ENCODE measurements around the gene AP1S3. TPM values are rescaled to one million over a fixed set of nuclear protein-coding genes. Genes with fewer than 3 reads are reported as not detected.
"Not testable (repeated sequence)": the region's sequence is repeated elsewhere in the genome, so short reads cannot be mapped to it uniquely, and the experiment has no call there.

Gene AP1S3
- total RNA-seq, 4 donors from 2014 or later, result 0.23 to 4.6 (median 0.54) TPM; not detected in 1

DNA sequence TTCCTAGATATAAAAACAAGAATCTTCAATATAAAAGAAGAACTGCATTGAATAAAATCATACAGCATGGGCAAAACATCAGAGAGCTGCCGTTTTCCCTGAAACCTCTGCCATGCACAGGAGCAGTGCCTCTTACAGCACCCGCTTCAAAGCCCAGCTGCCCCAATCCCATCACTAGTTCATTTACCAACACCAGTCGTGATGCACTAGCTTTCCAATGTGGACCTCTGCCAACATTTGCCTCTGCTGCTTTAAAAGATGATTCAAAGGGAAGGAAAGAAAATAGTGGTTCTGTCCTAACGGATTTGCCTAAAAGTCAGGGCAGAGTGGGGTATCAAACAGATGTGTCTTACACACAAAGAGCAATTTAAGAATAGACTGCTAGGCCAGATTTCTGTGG lies 43.4 kb upstream of the AP1S3 start:
- Histone ChIP-seq H3K27me3 (no peaks in the 10 kb centered on the region), H3K27ac (no peak overlapping the region), H3K4me1 (no peaks in the 10 kb centered on the region), H3K36me3 (peaks cover 5 to 99% of the 10 kb centered on the region in 2 donors), H3K4me3 (no peak overlapping the region), H3K9me3 (no peaks in the 10 kb centered on the region)
- WGBS, 2 donors (ENCODE audit: low coverage in 1 of 2), result 60 to 67% methylated on average over 3 to 4 of the region's 4 CpGs
- no peak for TF ChIP-seq POLR2A (IDR thresholded peaks at IDR 0.05)
- TF ChIP-seq EP300 (IDR thresholded peaks at IDR 0.05), result no peak
- TF ChIP-seq POLR2AphosphoS5 (IDR thresholded peaks at IDR 0.05), result no peak
- TF ChIP-seq, protein P1, sequence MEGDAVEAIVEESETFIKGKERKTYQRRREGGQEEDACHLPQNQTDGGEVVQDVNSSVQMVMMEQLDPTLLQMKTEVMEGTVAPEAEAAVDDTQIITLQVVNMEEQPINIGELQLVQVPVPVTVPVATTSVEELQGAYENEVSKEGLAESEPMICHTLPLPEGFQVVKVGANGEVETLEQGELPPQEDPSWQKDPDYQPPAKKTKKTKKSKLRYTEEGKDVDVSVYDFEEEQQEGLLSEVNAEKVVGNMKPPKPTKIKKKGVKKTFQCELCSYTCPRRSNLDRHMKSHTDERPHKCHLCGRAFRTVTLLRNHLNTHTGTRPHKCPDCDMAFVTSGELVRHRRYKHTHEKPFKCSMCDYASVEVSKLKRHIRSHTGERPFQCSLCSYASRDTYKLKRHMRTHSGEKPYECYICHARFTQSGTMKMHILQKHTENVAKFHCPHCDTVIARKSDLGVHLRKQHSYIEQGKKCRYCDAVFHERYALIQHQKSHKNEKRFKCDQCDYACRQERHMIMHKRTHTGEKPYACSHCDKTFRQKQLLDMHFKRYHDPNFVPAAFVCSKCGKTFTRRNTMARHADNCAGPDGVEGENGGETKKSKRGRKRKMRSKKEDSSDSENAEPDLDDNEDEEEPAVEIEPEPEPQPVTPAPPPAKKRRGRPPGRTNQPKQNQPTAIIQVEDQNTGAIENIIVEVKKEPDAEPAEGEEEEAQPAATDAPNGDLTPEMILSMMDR (IDR thresholded peaks at IDR 0.05), result no peak
- no peak for ATAC-seq

DNA sequence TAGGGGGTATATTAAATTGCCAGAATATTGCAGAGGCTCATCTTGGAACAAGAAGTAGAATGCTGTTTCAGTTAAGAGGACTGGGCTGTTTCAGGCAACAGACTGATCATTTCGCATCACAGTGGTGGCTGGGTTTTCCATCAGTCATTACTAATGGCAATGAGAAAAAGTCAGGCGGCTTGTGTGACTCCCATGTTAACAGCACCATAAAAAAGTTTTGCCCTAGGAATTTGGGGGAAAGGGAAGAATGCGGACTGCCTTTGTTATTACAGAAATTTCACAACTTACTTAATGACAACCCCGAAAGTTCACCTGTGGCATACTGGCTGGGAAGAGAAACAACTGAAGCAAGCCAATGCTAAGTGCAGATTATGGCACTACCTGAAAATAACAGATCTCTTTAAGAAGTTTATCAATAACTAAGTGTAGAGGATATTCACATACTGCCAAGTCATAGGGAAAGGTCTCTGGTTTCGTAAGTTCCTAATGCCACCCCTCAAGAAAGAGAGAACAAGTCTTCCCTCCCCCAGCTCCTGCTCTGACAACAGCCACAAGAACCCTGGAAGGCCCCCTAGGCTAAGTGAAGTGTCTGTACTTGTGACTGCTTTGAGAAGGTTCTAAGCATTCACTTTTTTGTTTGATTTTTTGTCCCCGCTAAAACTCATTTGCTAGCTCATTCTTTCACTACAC lies 40.5 kb upstream of the AP1S3 start:
- H3K4me3 ChIP-seq, result no peak overlapping the region
- H3K36me3 ChIP-seq, result peaks cover 5 to 97% of the 10 kb centered on the region in 2 donors
- no peaks in the 10 kb centered on the region for H3K27me3 ChIP-seq
- H3K4me1 ChIP-seq, result no peaks in the 10 kb centered on the region
- no peak for ATAC-seq
- no peak overlapping the region for H3K27ac ChIP-seq
- 84 to 94% methylated on average over 5 to 6 of the region's 6 CpGs for WGBS, 2 donors (ENCODE audit: low coverage in 1 of 2)
- H3K9me3 ChIP-seq, result no peaks in the 10 kb centered on the region
- TF ChIP-seq POLR2A (IDR thresholded peaks at IDR 0.05) (no peak), POLR2AphosphoS5 (IDR thresholded peaks at IDR 0.05) (no peak), EP300 (IDR thresholded peaks at IDR 0.05) (no peak)
- TF ChIP-seq, protein P1 (IDR thresholded peaks at IDR 0.05), result no peak

GRCh38 chr2:223873672-223874071 lies 36.3 kb upstream of the AP1S3 start:
- peaks cover 5 to 91% of the 10 kb centered on the region in 2 donors for H3K36me3 ChIP-seq
- H3K4me3 ChIP-seq, result no peak overlapping the region
- H3K9me3 ChIP-seq, result no peaks in the 10 kb centered on the region
- H3K27me3 ChIP-seq, result no peaks in the 10 kb centered on the region
- TF ChIP-seq, protein P1 (IDR thresholded peaks at IDR 0.05), result no peak
- TF ChIP-seq POLR2A (IDR thresholded peaks at IDR 0.05) (no peak), EP300 (IDR thresholded peaks at IDR 0.05) (no peak), POLR2AphosphoS5 (IDR thresholded peaks at IDR 0.05) (no peak)
- ATAC-seq, result no peak
- no peaks in the 10 kb centered on the region for H3K4me1 ChIP-seq
- no peak overlapping the region for H3K27ac ChIP-seq
- 97 to 100% methylated on average over 2 to 3 of the region's 3 CpGs for WGBS, 2 donors (ENCODE audit: low coverage in 1 of 2)

- H3K9me3 ChIP-seq, H3K4me3 ChIP-seq, H3K27ac ChIP-seq, H3K4me1 ChIP-seq, H3K27me3 ChIP-seq, ATAC-seq: not testable (repeated sequence)
- WGBS, 2 donors (ENCODE audit: low coverage in 1 of 2), result 67 to 82% methylated on average over 1 to 2 of the region's 2 CpGs
- peaks cover 0 to 85% of the 10 kb centered on the region in 2 donors for H3K36me3 ChIP-seq
Observed at GRCh38 chr2:223872772-223873171, 35.4 kb upstream of the AP1S3 start.

DNA sequence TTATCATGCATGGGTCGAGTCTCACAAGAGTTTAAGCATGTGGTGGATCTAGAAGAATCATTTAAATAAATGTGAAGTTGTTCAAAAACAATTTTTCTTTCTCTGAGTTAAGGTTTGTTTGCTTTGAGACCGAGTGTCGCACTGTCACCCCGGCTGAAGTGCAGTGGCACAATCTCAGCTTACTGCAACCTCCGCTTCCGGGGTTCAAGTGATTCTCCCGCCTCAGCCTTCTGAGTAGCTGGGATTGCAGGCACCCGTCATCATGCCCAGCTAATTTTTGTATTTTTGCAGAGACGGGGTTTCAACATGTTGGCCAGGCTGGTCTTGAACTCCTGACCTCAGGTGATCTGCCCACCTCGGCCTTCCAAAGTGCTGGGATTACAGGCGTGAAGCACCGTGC lies 34.3 kb upstream of the AP1S3 start:
- H3K4me1 ChIP-seq, ATAC-seq, H3K4me3 ChIP-seq, H3K27ac ChIP-seq, H3K9me3 ChIP-seq, H3K27me3 ChIP-seq: not testable (repeated sequence)
- peaks cover 0 to 77% of the 10 kb centered on the region in 2 donors for H3K36me3 ChIP-seq
- WGBS, 2 donors (ENCODE audit: low coverage in 1 of 2), result 93 to 94% methylated on average over 8 to 11 of the region's 12 CpGs

GRCh38 chr2:223870840-223871611 lies 33.6 kb upstream of the AP1S3 start:
- Histone ChIP-seq H3K4me3 (no peak overlapping the region), H3K4me1 (no peaks in the 10 kb centered on the region), H3K27me3 (no peaks in the 10 kb centered on the region), H3K36me3 (peaks cover 0 to 70% of the 10 kb centered on the region in 2 donors), H3K9me3 (no peaks in the 10 kb centered on the region), H3K27ac (no peak overlapping the region)
- WGBS, 2 donors (ENCODE audit: low coverage in 1 of 2), result 91 to 97% methylated on average over 6 to 7 of the region's 7 CpGs
- TF ChIP-seq, protein P1 (IDR thresholded peaks at IDR 0.05), result no peak
- no peak for TF ChIP-seq POLR2A (IDR thresholded peaks at IDR 0.05)
- TF ChIP-seq POLR2AphosphoS5 (IDR thresholded peaks at IDR 0.05), result no peak
- no peak for TF ChIP-seq EP300 (IDR thresholded peaks at IDR 0.05)
- ATAC-seq, result no peak
